ENCODE measurements around the gene CD59. TPM values are rescaled to one million over a fixed set of nuclear protein-coding genes. Genes with fewer than 3 reads are reported as not detected.
A peak's percentile ranks its signal among the peaks of the same experiment; 100 is the strongest.

CD59 gene, protein sequence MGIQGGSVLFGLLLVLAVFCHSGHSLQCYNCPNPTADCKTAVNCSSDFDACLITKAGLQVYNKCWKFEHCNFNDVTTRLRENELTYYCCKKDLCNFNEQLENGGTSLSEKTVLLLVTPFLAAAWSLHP
- polyA plus RNA-seq (2013, experiment 1 of 2; ENCODE audit: insufficient read length) = 1,191 TPM
- 778 TPM for polyA plus RNA-seq (2013, experiment 2 of 2; ENCODE audit: insufficient read length)

- peak; percentile 90 for DNase-seq
Observed at GRCh38 chr11:33736148-33736812, at the start of gene CD59. Gene CD59, minus strand, starts transcription at chr11:33736423. Its CDS starts 13,978 bp downstream, at chr11:33722445.

DNA sequence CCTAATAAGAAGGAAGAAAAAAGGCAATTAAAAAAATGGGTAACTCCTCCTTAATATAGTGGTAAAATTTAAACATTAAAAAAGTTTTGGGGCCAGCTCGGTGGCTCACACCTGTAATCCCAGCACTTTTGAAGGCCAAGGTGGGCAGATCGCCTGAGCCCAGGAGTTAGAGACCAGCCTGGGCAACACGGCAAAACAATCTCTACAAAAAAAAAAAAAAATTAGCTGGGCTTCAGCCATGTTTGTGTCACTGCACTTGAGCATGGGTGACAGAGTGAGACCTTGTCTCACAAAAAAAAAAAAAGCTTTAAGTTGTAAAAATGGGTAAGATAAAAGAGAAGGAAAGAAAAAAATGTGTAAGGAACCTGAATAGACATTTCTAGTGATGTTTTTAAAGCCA, 49.4 kb upstream of the CD59 start:
- no peak for DNase-seq

GRCh38 chr11:33779849-33780528, 43.8 kb upstream of the CD59 start:
- peak; percentile 87 for DNase-seq

DNA sequence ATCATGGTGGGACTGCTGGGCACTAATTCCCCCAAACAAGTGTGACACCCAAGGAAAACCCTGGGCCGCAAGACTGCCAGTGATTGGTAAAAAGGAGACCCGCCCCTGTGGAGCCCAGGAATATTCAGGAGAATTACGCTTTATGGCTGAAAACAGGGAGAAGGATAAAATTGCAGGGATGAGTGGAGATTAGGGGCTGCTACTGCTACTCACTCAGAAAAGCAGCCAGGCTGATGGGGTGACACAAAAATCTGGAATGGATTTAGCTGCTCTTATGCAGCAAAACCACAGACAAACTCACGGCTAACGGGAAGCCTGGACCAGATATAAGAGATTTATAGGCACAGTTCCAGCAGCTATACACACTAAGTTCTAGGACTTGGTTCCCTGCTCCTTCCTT, 42.5 kb upstream of the CD59 start:
- DNase-seq = peak; percentile 87

DNA sequence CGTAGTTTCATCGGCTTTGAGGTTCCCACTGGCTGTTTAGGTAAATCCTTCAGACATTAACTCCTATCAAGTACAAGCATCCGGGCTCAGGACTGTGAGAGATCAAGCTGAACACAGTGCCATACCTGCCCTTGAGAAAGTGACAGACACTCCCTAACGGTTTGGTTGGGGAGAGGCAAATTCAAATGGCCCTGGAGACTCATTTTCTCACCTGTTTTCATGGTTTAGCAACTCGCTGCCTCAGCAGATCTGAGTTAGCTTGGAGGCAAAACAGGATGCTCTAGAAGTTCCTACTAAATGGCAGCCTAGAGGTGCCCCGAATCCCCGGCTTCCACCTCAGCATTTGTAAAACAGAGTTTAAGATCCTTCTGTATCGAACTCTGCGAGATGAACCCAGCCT, 41.7 kb upstream of the CD59 start:
- no peak for DNase-seq

- DNase-seq = no peak
Observed at GRCh38 chr11:33775832-33776470, 39.7 kb upstream of the CD59 start.

- no peak for DNase-seq
Observed at GRCh38 chr11:33775467-33775807, 39.2 kb upstream of the CD59 start.

DNA sequence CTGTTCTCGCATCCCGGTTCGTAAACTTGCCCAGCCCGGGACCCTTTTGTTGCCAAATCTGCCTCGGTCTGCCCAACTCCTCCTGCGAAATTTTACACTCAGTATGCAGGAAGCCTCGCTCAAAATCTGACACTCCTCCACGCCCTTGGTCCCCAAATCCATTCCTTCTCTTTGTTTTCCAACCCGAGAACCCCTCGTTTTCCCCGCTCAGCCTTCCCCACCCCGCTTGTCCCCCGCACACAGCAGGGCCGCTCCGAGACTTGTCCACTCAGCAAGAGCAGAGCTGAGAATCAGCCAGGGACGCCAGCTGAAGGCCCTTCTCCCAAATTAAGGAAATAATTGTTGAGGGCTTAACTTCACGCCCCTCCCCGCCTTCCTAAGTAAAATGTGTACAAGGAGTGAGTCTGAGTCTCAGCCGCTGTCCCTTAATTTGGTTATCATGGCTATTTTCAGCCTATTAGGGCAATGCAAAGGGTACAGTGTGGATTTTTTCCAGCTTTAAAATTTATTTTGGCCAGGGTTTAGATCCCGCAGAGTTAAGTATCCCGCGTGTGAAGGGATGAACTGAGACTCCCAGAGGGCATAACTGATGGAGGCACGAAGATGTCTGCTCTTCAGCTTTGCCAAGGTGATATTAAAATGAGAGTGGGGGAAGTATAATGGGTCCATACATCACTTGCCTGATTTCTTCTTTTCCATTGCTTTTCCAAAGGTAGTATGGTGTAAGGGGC, 38.7 kb upstream of the CD59 start:
- no peak for DNase-seq

DNA sequence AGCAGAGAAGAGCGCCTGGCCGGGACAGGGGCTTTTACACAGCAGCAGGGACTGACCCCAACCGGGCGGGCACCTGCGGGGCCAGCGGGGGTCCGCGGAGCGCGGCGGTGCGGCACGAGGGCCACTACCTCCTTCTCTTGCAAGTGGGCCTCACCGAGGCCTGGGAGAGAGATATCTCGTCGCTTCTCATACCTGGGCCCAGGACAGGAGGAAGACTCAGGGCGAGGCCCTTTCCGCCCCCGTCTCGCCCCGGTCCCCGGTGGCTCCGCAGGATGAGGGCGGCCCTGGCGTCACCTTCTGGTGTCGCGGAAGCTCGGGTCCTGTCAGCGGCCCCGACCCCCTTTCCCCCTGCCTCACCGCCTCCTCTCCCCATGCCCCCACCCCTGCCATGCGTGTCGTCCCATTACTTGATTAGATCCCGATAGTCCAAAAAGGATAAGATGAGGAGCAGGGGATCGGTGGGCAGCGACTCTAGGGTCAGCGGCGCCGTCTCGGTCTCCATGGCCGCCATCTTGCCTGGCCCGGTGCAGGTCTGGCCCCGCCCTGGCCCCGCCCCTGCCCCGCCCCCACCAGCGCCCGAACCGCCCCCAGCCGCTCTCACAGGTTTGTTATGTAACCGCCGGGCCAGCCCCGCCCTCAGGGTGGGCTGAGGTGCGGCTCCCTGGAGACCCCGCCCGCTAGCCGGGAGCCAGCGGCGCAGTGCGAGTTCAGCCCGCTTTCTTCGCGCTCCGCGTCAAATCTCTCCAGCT, 37.9 kb upstream of the CD59 start, which contains the start of gene FBXO3:
Gene FBXO3, minus strand, starts transcription at position 534 of the 749 bp plus-strand sequence. Its CDS starts 23 bp downstream, at position 511.
- peak; percentile 80 for DNase-seq

DNA sequence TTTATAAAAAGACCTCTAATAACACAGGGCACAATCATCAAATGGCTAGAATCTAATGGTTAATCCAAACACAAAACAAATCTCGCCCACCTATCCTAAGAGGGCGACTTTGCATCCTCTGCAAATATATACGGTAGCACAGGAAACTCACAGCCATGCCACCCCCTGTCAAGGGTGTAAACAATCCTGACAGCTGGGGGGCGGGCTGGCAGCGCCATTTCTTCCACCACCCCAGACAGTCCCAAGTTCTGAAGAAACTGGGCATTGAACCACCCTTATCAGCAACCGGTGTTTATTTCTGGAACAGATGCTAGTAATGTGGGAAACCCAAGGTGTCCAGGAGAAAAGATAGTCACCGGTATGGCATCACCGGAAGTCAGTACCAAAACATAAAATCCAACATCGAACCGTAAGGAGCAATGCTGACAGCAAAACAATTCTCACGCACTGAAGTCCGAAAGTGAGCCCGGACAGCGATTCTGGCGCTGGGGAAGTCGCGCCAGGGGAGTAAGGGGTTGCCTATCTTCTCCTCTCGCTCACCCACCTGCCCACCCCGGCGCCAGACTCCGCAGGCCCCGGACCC, 37.3 kb upstream of the CD59 start:
- DNase-seq = no peak

- no peak for DNase-seq
Observed at GRCh38 chr11:33772870-33773269, 36.6 kb upstream of the CD59 start.

DNA sequence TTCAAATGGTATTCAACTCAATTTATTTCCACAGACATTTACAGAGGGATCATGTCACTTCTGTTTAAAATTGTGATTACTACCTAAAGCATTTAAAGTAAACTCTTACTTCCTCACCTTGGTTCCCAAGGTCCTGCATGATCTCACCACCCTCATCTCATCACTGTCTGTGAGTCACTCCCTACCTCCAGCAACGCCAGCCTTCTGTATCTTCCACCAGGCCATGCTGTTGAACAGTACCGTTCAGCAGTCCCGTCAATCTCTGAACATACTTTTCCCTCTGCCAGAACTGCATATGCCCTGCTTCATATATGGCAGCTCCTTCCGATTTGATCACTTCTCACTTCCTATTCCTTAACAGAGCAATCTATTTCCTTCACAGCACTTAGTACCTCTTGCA, 36.1 kb upstream of the CD59 start:
- DNase-seq = no peak

DNA sequence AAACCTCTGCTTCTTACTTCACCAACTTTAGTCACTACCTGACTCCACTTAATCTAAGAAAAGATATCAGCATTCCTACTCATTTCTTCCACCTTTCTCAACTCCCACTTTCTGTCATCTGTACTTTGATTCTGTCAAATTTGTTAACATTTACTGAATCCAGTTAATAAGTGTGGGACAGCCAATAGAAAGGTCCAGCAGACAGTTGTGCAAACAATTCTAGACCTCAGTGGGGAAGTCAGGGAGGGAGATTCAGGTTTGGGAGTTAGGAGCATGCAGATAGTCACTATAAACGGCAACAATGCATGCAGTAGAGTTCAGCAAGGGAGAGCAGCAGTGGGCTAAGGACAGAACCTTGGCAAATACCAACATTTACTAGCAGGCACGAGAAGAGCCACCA, 34.0 kb upstream of the CD59 start:
- DNase-seq = no peak

DNA sequence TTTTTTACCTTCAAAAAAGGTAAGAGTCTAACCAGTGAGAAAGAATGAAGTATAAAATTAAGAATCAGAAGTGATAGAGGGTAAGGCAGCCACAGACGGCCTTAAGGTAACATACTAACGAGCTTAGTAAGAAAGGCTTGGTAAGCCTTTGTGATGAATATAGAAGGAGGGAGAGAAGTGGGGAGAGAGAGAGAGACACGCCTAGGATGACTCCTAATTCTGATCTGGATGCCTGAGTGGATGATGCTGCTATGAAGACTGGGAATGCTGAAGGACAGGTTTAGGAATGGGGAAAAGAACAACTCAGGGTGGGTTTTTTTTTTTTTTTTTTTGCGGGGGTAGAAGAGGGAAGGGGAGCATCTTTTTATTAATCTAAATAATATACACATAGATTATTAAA, 33.3 kb upstream of the CD59 start:
- DNase-seq = no peak

DNA sequence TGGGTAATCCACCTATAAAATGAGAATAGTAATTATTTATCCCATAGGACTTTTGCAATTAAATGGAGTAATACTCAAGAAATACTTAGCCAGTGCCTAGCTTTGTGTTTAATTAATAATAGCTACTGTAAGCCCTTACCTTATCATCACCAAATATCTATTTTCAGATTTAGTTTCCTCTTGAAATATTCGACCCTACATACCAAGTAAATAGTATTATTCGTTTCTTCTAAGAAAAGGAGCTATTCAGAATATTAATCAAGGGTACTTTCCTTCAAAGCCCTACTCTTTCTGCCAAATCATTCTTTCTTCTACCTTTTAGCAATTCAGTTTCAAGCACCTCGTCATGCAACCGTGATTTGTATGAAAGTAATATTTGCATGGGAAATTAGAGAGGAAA, 31.4 kb upstream of the CD59 start:
- no peak for DNase-seq

DNA sequence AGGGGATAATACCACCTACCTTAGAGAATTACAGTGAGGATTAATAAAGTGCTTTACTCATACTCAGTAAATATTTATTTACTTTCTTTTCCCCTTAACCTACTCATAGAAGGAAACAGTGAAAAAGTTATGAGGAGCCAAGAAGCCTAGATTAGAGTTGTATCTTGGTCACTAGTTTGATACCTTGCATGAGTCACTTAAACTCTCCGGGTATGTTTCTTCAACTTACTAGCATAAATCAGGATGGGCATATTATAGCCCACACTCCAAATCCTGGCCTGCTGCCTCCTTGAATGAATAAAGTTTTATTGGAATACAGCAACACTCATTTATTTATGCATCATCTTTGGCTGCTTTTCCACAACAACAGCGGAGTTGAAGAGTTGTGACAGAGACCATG, 29.9 kb upstream of the CD59 start:
- DNase-seq = no peak

- DNase-seq = no peak
Observed at GRCh38 chr11:33761471-33761870, 25.2 kb upstream of the CD59 start.

DNA sequence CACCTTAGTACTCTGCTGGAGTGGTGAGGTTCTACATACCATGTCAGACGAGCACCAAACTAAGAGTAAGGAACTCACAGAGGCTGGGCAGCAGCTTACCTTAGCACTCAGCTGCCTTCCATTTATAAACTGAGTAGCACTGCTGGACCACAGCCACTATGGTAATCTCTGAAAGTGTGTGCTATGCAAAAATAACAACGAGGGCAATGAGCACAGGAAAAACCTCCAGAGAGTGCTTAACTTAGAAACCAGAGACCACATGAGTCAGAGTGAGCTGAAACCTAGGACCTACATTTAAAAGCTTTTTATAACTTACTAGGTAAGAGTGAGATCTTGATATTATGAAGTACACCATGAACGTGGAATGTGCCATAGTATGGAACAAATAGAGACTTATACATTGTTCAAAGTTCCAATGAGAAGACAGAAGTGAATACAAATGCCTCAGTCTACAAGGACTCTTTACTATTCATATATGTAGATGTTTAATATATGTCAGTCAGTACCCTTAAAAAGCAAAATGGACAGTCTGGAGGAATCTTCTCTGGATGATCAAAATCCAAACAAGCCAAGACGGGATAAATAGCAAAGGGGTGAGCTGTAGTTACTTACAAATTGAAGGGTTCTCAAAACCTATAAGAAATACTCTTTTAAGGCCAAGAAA, 17.2 kb upstream of the CD59 start:
- DNase-seq = peak; percentile 75

DNA sequence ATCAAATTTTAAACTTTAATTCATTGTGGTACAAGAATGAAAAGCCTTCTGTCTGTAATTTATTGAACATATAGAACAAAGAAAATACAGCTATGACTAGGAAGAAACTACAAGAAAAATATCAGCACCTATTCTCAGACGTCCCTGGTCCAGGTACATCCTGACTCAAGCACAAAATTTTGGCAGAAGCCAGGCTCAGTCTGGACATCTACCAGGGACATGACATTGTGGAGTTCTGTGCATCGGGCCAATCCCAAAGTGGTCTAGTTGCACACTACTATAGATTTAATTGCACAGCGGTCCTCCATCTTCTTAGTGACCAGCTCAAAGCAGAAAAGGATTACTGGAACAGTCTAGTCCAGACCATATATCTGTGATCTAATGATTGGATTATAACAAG, 15.7 kb upstream of the CD59 start:
- no peak for DNase-seq

GRCh38 chr11:33747979-33748378, 11.8 kb upstream of the CD59 start:
- DNase-seq = peak; percentile 80

GRCh38 chr11:33743291-33743690, 7.1 kb upstream of the CD59 start:
- DNase-seq = no peak

Measured in fibroblast of skin of back (primary cell).